Stimulated activated CD4-positive, alpha-beta T cell treated with anti-CD3 and anti-CD28 coated beads, Interleukin-2, amount 100 ng/mL, for 4 hours (primary cell): Measurements from ENCODE around the gene LRPPRC.
"Not testable (repeated sequence)": the region's sequence is repeated elsewhere in the genome, so short reads cannot be mapped to it uniquely, and the experiment has no call there.

ENCODE experiments used
- DNase-seq: peaks from one replicate; pipeline ENCODE4 v3.0.0-alpha.2; 2020; ENCODE audit warnings: low read depth

The LRPPRC gene

DNA sequence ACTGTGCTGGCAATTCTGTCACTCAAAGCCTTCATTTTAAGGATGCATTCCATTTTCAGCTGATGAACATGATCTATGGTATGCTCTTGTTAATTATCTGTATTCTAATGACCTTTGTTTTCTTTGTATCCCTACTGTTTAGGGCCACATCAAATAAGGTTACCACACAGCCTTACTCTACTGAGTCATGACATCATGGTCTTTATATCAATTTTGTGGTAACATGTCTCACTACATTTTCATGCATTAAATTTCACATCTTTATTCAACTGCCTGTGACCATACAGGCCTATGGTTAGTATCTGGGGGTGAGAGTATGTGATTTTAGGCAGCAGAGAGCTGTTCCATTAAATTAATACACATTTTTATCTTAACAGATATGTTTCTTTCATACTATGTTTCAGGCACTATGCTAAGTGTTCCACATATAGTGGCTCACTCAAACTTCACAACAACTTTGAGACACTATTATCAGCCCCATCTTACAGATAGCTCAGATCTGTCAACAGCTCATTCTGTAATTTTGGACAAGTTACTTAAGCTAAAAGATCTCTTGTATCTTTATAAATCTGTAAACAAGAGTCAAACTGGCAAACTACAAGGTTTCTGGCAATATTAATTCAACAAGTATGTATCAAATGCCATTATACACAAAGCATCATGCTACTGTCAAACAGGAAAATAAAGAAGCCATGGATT is 18.0 kb downstream of the LRPPRC start:
- DNase-seq, result no peak

DNA sequence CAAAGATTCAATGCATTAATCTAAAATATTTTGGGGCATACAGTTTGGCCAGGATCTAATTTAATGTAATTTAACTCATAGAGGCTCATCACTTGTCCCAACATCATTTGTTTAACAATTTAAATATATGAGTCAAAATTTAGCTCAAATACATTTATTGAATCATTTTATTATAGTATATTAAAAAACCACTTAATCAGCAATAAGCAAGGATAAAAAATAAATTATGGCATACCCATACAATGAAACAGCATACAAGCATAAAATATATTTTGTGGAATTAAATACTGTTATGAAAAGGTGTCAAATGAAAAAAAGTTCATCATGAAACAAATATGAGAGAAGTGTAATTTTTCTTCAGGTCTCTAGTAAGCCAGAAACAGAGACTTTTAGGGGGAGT is 34.9 kb downstream of the LRPPRC start:
- DNase-seq, result no peak

DNA sequence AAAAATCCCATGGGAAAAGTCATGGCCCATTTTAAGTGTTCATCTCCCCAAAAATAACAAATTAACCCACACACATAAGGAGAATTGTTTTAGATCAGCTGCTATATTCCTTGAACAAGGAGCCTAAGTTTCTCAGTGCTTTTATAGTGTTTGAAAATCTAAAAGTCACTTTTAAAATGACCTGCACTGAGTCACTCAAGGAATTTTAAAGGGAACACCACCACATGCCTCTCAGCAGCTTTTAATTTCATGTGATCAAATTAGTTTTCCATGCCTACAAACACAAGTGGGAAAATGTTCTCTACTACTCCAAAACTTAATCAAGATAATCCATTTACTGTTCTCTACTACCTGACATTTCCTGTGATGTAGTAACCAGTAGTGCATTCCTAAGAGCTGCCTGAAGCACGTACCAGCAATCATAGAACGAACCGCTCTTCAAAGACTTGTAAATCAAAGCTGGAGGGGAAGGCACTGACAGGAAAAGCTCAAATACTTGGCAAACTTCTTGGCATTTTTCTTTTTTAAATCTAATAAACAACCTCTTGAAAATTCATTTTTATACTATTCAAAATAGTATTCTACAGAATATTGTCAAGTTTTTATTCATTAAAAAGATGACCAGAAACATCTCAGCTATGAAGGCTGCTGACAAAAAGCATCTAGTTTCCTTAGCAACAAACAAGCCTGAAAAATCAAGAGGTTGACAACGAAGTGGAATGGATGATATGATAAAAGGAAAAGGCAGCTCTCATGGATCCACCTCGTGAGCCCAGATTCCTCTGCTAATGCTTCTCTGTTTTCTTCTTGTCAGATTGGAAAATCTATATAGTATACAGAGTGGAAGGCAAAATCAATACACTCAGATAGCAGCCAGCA is 37.2 kb downstream of the LRPPRC start:
- no peak for DNase-seq

DNA sequence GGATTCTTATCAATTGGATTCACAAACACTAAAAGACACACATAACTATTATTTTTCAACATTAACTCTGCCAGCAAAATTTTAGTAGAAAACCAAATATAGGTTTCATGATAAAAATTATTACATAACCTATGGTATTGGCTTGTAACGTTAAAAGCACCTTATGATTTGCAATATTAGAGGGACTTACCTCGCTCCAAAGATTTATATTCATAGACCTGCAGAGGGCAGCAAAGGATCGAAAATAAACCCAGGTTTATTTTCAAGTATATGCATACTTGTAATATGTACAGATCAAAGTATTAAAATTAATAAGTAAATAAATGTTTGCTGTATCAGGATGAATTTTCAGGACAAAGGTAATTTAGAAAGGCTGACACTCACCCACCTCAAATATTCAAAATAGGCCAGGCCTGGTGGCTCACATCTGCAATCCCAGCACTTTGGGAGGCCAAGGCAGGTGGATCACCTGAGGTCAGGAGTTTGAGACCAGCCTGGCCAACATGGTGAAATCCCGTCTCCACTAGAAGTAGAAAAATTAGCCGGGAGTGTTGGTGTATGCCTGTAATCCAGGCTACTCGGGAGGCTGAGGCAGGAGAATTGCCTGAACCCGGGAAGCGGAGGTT is 45.3 kb downstream of the LRPPRC start:
- DNase-seq, result no peak

GRCh38 chr2:43948370-43948769 is 47.4 kb downstream of the LRPPRC start:
- no peak for DNase-seq

- DNase-seq, result no peak
Measured at GRCh38 chr2:43946685-43947084, 49.1 kb downstream of the LRPPRC start.

GRCh38 chr2:43945439-43945838 is 50.4 kb downstream of the LRPPRC start:
- no peak for DNase-seq

GRCh38 chr2:43944915-43945314 is 50.9 kb downstream of the LRPPRC start:
- no peak for DNase-seq

GRCh38 chr2:43943809-43944452 is 51.9 kb downstream of the LRPPRC start:
- no peak for DNase-seq

GRCh38 chr2:43943323-43943722 is 52.5 kb downstream of the LRPPRC start:
- DNase-seq, result no peak

DNA sequence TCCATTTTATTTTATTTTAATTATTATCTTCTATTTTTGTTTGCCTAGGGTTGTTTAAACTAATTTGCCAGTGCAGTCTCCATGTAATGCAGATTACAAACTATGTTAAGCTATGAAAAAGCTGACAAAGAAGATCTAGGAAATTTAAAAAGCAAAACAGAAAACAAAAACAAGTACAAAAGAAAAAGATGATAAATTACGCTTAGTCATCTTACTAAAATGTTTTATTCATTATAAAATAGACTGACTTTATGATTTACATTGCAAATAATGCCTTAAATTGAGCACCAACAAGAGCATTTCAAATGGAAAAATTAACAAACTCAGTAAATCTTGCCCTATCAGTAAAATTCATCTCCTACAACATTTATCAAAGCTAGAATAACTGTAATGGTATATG is 52.9 kb downstream of the LRPPRC start:
- DNase-seq, result no peak

- DNase-seq, result no peak
Measured at GRCh38 chr2:43941966-43942365, 53.8 kb downstream of the LRPPRC start.

- no peak for DNase-seq
Measured at GRCh38 chr2:43941359-43941758, 54.4 kb downstream of the LRPPRC start.

GRCh38 chr2:43939695-43940256 is 56.0 kb downstream of the LRPPRC start:
- no peak for DNase-seq

- DNase-seq, result no peak
Measured at GRCh38 chr2:43937269-43937820, 58.4 kb downstream of the LRPPRC start.

GRCh38 chr2:43934567-43934966 is 61.2 kb downstream of the LRPPRC start:
- no peak for DNase-seq

GRCh38 chr2:43931293-43931692 is 64.5 kb downstream of the LRPPRC start:
- no peak for DNase-seq

- DNase-seq, result no peak
Measured at GRCh38 chr2:43927442-43927841, 68.3 kb downstream of the LRPPRC start.

DNA sequence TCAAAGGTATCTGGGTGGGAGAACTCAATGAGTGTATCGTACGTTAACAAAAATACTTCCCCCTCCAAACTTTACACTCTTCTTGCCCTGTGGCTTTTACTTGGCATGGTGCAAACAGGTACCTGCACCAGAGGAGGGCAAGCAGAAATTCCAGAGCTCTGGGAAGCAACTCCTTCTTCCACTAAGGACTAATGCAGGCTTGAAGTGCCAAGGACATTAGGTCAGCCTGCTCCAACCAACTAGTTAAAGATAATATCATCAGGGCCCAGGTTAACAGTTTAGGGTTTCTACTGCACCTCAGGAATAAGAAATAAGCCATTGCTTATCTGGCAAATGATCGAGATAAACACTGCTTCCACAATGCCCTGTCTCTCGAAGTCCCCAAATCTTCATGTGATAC is 70.4 kb downstream of the LRPPRC start:
- DNase-seq, result no peak

DNA sequence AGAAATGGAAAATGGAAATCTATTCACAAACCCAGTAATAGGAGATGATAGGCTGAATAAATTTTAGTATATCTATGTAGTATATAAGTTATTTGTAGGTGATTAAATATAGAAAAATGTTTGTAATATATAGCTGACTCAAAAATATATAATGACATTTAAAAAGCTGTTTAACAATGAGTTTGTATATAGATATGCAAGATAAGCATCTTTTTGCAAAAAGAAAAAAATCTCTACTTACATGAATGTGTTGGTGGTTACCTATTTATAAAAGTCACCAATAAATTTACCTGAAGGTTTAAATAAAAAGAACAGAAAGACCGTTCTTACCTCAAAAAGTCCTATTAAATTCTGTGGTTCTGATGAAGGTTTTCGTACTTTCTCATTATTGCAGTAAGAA is 71.3 kb downstream of the LRPPRC start:
- no peak for DNase-seq

GRCh38 chr2:43911136-43911790 is 84.5 kb downstream of the LRPPRC start:
- not testable (repeated sequence) for DNase-seq
